Duodenal mucosa (tissue), 2 donors: Measurements from ENCODE around the gene CCBE1.

Source experiments
- H3K27ac ChIP-seq: one replicate; pipeline ENCODE4 v1.7.0; 2013; ENCODE audit warnings: low read depth, low read length
- H3K27me3 ChIP-seq, 2 donors: one replicate each; pipeline ENCODE4 v1.7.0; 2013; ENCODE audit warnings: low read length in 2 of 2, control low read depth in 1 of 2; ENCODE audit not compliant: insufficient read depth in 2 of 2, control insufficient read depth in 1 of 2
- H3K36me3 ChIP-seq, 2 donors: one replicate each; pipeline ENCODE4 v1.7.0; 2013; ENCODE audit warnings: low read length in 2 of 2, control low read depth in 1 of 2; ENCODE audit not compliant: insufficient read depth in 2 of 2, control insufficient read depth in 1 of 2
- H3K4me1 ChIP-seq, 2 donors: one replicate each; pipeline ENCODE4 v1.7.0; 2013; ENCODE audit warnings: low read length in 2 of 2, control low read depth in 1 of 2; ENCODE audit not compliant: insufficient read depth in 2 of 2, control insufficient read depth in 1 of 2
- H3K4me3 ChIP-seq, 2 donors: one replicate each; pipeline ENCODE4 v1.7.0; 2013; ENCODE audit warnings: low read length in 2 of 2, low read depth in 1 of 2
- H3K9ac ChIP-seq, 2 donors: one replicate each; pipeline ENCODE4 v1.7.0; 2013; ENCODE audit warnings: low read length in 2 of 2, low read depth in 1 of 2
- H3K9me3 ChIP-seq, 2 donors: one replicate each; pipeline ENCODE4 v1.7.0; 2013; ENCODE audit warnings: low read length in 2 of 2, control low read depth in 1 of 2; ENCODE audit not compliant: control insufficient read depth in 1 of 2

CCBE1 gene

DNA sequence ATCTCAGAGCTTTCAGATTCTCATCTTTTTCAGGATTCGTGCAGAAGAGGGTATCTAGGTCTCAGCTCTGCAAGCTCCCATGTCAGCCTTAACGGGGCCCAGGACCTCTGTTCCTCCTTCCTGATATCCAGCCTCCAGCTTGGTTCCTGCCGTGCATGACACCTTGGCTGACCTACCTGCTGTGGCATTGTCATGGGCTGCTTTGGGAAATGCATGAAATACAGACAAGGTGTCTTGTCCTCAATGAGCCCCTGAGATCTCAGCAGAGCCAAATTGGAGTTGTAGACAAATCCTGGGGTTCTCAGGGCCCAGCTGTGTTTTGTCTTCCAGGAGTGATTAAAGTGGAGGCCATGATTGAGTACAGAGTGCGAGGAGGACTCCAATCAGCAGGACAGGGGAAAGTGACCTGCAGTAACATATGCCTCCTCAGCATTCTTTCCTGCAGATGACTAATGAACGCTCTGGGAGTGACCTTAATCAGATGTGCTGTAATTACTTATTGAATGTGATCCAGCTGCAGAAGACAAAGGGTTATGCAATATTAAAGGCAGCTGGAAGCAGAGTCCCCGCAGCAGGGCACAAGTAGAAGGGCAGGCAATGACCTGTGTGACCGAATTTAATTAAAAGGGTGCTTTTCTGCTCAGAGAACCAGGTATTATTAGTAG, 141.1 kb downstream of the CCBE1 start:
- no peak overlapping the region for H3K4me3 ChIP-seq
- no peaks in the 10 kb centered on the region for H3K36me3 ChIP-seq
- no peaks in the 10 kb centered on the region for H3K9me3 ChIP-seq
- no peaks in the 10 kb centered on the region for H3K27me3 ChIP-seq
- no peak overlapping the region for H3K9ac ChIP-seq
- no peak overlapping the region for H3K27ac ChIP-seq
- H3K4me1 ChIP-seq: no peaks in the 10 kb centered on the region

DNA sequence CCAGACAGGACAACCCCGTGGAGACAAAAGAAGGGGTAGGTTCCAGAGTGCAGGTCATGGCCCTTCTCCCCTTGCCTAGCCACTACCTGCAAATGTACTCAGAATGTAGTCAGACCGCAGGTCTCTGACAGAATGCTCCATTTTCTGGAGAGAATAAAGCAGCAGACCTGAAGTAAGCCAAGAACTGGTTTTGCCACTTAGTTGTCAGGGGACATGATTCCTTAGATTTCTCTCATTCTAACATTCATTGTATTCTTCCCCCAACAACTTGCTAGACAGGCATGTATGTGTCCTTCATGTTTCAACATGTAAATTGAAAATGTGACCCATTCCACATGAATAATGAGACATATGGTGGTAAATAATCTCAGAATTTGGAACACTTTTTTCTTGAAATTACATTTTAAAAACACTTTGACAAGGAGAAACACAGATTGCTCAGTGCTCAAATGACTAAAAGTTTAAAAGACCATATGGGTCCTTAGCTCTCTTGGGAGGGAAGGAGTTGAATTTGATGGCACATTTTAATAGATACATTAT, 142.4 kb downstream of the CCBE1 start:
- Histone ChIP-seq H3K27ac (no peak overlapping the region), H3K27me3 (no peaks in the 10 kb centered on the region), H3K9ac (no peak overlapping the region), H3K4me1 (no peaks in the 10 kb centered on the region), H3K9me3 (no peaks in the 10 kb centered on the region), H3K4me3 (no peak overlapping the region), H3K36me3 (no peaks in the 10 kb centered on the region)

DNA sequence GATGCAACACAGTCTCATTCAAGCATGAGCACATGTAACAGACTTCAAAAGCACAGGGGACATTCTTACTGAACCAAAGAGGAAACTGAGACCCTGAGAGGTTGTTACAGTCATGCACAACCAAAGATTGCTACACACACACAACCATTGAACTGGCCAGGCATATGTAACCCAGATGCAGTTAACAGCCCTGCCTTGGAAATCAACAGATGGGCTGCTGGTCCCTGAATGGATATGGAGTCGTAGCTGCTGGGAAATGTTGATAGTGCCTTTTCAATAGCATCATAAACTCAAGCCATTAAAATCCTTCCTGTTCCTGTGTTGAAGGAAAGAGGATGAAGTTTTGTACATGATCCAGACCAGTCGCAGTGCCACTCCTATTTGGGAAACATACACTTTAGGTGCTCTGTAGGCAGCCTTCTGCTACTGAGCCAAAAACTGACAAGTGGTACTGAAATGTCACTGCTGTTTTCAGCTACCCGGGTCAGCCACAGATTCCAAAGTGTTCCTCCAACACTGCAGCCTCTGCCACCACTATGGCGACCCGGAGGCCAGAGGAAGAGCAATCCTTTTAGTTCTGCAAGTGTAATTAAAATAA, 143.9 kb downstream of the CCBE1 start:
- Histone ChIP-seq H3K9ac (no peak overlapping the region), H3K4me1 (no peaks in the 10 kb centered on the region), H3K27ac (no peak overlapping the region), H3K27me3 (no peaks in the 10 kb centered on the region), H3K36me3 (no peaks in the 10 kb centered on the region), H3K4me3 (no peak overlapping the region), H3K9me3 (no peaks in the 10 kb centered on the region)

DNA sequence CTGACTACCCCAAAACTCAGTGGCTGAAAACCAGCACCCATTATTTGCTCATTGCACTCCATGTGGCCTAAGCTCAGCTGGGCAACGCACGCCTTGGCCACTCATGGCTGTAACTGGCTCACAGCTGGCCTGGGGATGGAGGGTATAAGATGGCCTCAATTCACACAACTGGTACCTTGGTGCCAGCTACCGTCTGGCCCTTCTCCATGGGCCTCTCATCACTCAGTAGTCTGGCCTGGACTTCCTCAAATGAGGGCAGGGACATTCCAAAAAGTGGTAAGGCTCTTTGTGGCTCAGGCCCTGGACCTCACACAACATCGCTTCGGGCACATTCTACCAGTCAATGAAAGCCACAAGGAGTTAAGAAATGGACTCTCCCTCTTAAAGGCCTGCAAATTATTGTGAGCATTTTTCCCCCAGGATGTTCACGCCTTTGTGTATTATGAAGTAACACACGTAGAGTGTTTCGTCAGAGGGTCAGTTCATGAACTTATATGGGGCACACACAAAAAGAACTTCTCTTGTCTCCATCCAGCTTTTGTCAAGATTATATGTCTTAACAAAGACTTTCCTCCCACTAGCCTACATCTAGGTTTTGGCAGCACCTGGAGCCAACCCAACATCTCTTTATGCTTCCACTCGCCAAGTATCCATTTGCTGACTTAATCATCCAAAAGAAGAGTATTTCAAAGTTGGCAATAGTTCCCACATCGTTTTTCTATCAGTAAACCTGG, 145.2 kb downstream of the CCBE1 start:
- Histone ChIP-seq H3K4me1 (no peaks in the 10 kb centered on the region), H3K27ac (no peak overlapping the region), H3K9ac (no peak overlapping the region), H3K36me3 (no peaks in the 10 kb centered on the region), H3K4me3 (no peak overlapping the region), H3K27me3 (no peaks in the 10 kb centered on the region), H3K9me3 (no peaks in the 10 kb centered on the region)

DNA sequence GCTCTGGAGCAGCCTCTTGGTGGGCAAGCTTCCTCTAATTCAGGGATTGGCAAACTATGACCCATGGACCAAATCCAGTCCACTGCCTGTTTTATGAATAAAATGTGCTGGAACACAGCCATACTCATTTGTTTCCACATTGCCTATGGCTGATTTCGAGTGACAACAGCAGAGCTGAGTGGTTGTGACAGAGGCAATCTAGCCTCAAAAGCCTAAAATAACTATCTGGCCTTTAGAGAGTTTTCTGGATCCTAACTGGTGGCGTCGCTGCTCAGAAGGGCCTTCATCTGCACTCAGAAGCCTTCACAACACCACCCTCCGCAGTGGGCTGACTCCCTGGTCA, 147.1 kb downstream of the CCBE1 start:
- H3K4me1 ChIP-seq: no peaks in the 10 kb centered on the region
- no peak overlapping the region for H3K27ac ChIP-seq
- no peak overlapping the region for H3K9ac ChIP-seq

DNA sequence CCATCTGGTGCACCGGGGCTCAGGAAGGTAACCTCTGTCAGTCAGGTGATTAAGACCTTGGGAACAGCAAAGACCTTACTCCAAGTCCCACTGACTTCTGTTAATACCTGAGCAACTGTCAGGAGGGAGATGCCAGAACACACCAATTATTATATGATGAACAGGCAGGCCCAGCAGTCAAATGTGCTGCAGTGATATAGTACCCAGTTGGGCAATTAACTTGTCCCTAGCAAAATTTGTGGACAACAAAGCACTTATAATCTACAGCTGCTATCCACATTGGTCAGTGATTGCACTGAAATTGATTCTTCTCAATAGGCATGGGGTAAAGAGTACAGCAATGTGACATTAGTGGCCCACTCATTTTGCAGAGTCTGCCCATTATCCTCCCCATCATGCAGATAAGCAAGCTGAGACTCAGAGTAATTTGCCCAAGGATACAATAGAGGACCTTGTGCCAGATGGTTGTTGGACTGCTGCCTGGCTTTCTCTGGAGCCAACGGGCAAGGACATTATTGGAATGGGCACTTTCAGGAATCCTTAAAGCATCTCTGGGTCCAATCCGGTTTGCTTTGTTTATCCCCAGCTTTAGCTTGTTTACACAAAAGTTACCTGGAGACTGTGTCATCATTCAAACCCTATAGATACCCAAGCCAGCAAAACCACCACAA, 147.6 kb downstream of the CCBE1 start:
- Histone ChIP-seq H3K9me3 (no peaks in the 10 kb centered on the region), H3K4me3 (no peak overlapping the region), H3K36me3 (no peaks in the 10 kb centered on the region), H3K4me1 (no peaks in the 10 kb centered on the region), H3K27ac (no peak overlapping the region), H3K9ac (no peak overlapping the region), H3K27me3 (no peaks in the 10 kb centered on the region)

More for the DNA sequence above, 147.1 kb downstream of the CCBE1 start:
- Histone ChIP-seq H3K27me3 (no peaks in the 10 kb centered on the region), H3K9me3 (no peaks in the 10 kb centered on the region), H3K4me3 (no peak overlapping the region), H3K36me3 (no peaks in the 10 kb centered on the region)

DNA sequence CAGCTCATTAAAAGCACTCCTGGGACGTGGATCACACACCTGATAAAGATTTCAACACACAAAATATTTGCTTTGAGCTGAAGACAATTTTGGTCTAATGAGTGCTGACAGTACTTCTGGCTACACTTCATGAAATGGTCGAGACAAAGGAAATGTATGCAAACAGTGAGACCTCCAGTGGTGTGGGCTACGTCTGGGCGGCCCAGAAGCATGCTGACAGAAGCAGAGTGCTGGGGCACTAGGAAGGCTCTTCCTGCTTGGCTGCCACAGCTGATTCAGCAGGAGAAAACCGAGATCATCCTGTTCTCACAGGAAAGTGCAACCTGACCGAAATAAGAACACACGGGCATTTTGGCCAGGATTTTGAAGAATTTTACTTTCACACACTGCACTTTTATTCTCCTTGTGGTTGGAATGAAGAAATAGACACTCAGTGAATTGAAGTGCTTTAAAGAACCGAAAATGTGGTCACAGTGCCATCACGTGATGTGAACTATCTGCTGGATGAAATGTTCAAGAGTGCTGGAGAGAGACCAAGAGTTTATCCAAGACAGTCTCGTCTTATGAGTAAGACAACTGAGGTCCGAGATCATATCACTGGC, 149.5 kb downstream of the CCBE1 start:
- Histone ChIP-seq H3K27ac (no peak overlapping the region), H3K36me3 (no peaks in the 10 kb centered on the region)

DNA sequence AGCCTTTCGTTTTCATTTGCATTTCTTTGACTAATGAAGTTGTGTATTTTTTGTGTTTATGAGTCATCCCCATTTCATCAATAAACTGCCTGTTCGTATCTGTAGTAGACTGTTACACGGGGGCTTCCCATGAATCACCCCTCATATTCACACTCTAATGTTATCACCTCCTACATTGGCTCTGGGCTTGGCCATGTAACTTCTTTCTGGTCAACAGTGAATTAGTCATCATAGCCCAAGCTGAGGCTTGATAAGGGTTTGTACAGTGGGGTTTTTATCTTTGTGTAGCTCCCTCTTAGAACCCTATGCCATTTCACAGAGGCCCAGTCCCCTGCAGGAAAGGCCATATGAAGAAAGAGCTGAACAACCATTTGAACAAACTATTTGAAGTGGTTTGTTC, 151.0 kb downstream of the CCBE1 start:
- H3K4me3 ChIP-seq: no peak overlapping the region
- no peak overlapping the region for H3K27ac ChIP-seq
- no peak overlapping the region for H3K9ac ChIP-seq
- no peaks in the 10 kb centered on the region for H3K9me3 ChIP-seq
- no peaks in the 10 kb centered on the region for H3K4me1 ChIP-seq
- H3K27me3 ChIP-seq: no peaks in the 10 kb centered on the region
- H3K36me3 ChIP-seq: no peaks in the 10 kb centered on the region

More for the DNA sequence above, 149.5 kb downstream of the CCBE1 start:
- no peak overlapping the region for H3K4me3 ChIP-seq
- no peaks in the 10 kb centered on the region for H3K9me3 ChIP-seq
- no peaks in the 10 kb centered on the region for H3K4me1 ChIP-seq
- H3K27me3 ChIP-seq: no peaks in the 10 kb centered on the region
- H3K9ac ChIP-seq: no peak overlapping the region

DNA sequence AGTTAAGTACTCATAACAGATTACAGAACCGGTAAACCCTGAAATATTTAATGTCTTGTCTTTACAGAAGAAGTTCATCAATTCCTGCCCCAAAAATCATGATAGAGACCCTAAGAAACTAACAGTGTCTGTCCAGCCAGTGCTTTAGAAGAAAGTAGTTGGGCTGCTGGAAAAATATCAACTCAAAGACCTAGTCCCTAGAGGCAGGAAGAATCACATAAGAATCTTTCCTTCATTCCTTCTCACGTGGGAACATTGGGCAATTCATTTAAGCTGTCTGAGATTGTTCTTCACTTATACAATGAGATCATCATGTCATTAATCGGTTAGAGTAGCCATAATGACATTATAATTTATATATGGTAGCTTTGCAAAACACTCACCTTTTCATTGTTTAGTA, 156.4 kb downstream of the CCBE1 start:
- Histone ChIP-seq H3K36me3 (no peaks in the 10 kb centered on the region), H3K4me3 (no peak overlapping the region), H3K27me3 (no peaks in the 10 kb centered on the region), H3K9me3 (no peaks in the 10 kb centered on the region), H3K4me1 (no peaks in the 10 kb centered on the region), H3K27ac (no peak overlapping the region), H3K9ac (no peak overlapping the region)
